ENCODE results near the gene DCTN5.
"Not testable (repeated sequence)": the region's sequence is repeated elsewhere in the genome, so short reads cannot be mapped to it uniquely, and the experiment has no call there.

DCTN5 gene

GRCh38 chr16:23640931-23641765 lies at the start of gene DCTN5, which contains the start of gene PALB2:
TSS of gene DCTN5 (plus strand) at chr16:23641466. CDS start at chr16:23641543, 77 bp downstream.
TSS of gene PALB2 (minus strand) at chr16:23641310. CDS start at chr16:23641157, 153 bp downstream.
- DNase-seq: peak; percentile 50 to 97 (median 89)

GRCh38 chr16:23594186-23594585 lies 47.1 kb upstream of the DCTN5 start:
- DNase-seq: no peak

- peak in 4 of 56 donors; percentile 30 to 43 (median 37) for DNase-seq
Observed at GRCh38 chr16:23595246-23595950, 45.9 kb upstream of the DCTN5 start.

GRCh38 chr16:23595951-23596720 lies 45.1 kb upstream of the DCTN5 start, which contains the start of gene NDUFAB1:
TSS of gene NDUFAB1 (minus strand) at chr16:23596316. CDS start at chr16:23596290, 26 bp downstream.
- DNase-seq: peak in 55 of 56 donors; percentile 23 to 93 (median 79)

GRCh38 chr16:23597003-23597756 lies 44.1 kb upstream of the DCTN5 start:
- DNase-seq: no peak

- DNase-seq: peak in 1 of 56 donors; percentile 11
Observed at GRCh38 chr16:23607726-23608125, 33.5 kb upstream of the DCTN5 start.

GRCh38 chr16:23608194-23608593 lies 33.1 kb upstream of the DCTN5 start:
- no peak for DNase-seq

- no peak for DNase-seq
Observed at GRCh38 chr16:23609929-23610328, 31.3 kb upstream of the DCTN5 start.

GRCh38 chr16:23610905-23611304 lies 30.4 kb upstream of the DCTN5 start:
- not testable (repeated sequence) for DNase-seq

- DNase-seq: no peak
Observed at GRCh38 chr16:23611936-23612335, 29.3 kb upstream of the DCTN5 start.

- DNase-seq: no peak
Observed at GRCh38 chr16:23615805-23616204, 25.5 kb upstream of the DCTN5 start.

- no peak for DNase-seq
Observed at GRCh38 chr16:23624092-23624491, 17.2 kb upstream of the DCTN5 start.

GRCh38 chr16:23629516-23629915 lies 11.8 kb upstream of the DCTN5 start:
- DNase-seq: peak in 2 of 56 donors; percentile 0 to 7

- DNase-seq: not testable (repeated sequence)
Observed at GRCh38 chr16:23631874-23632273, 9.4 kb upstream of the DCTN5 start.

- no peak for DNase-seq
Observed at GRCh38 chr16:23634461-23635036, 6.7 kb upstream of the DCTN5 start.

GRCh38 chr16:23635958-23636357 lies 5.3 kb upstream of the DCTN5 start:
- DNase-seq: no peak

GRCh38 chr16:23640615-23640930 lies 693 bp upstream of the DCTN5 start:
- peak in 1 of 56 donors; percentile 29 for DNase-seq

- no peak for DNase-seq
Observed at GRCh38 chr16:23642246-23642774, 1.0 kb downstream of the DCTN5 start.

- peak in 27 of 56 donors; percentile 0 to 77 (median 21) for DNase-seq
Observed at GRCh38 chr16:23650674-23651416, 9.6 kb downstream of the DCTN5 start.

Data from nucleus accumbens (tissue), 56 donors.